ENCODE data around the gene BTNL9.

BTNL9 gene

GRCh38 chr5:181047288-181047687 is 7.2 kb downstream of the BTNL9 start:
- peaks cover 5 to 14% of the 10 kb centered on the region in 2 donors for H3K4me1 Mint-ChIP-seq
- peaks cover 0 to 4% of the 10 kb centered on the region in 2 donors for H3K36me3 Mint-ChIP-seq
- ATAC-seq (replicated peaks) = no peak
- DNase-seq = no peak
- H3K27ac Mint-ChIP-seq = no peak overlapping the region
- peaks cover 4% of the 10 kb centered on the region in 2 donors for H3K9me3 Mint-ChIP-seq
- peaks cover 31 to 43% of the 10 kb centered on the region in 2 donors for H3K27me3 Mint-ChIP-seq
- H3K4me3 Mint-ChIP-seq = no peak overlapping the region

DNA sequence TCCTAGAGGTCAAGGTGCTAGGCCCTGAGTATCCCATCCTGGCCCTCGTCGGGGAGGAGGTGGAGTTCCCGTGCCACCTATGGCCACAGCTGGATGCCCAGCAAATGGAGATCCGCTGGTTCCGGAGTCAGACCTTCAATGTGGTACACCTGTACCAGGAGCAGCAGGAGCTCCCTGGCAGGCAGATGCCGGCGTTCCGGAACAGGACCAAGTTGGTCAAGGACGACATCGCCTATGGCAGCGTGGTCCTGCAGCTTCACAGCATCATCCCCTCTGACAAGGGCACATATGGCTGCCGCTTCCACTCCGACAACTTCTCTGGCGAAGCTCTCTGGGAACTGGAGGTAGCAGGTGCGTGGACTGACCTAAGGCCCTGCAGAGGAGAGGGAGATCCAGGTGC is 7.9 kb downstream of the BTNL9 start:
- no peak overlapping the region for H3K27ac Mint-ChIP-seq
- peaks cover 7 to 14% of the 10 kb centered on the region in 2 donors for H3K4me1 Mint-ChIP-seq
- ATAC-seq (replicated peaks) = no peak
- DNase-seq = no peak
- no peak overlapping the region for H3K4me3 Mint-ChIP-seq
- H3K27me3 Mint-ChIP-seq = peaks cover 33 to 38% of the 10 kb centered on the region in 2 donors
- H3K36me3 Mint-ChIP-seq = peaks cover 0 to 4% of the 10 kb centered on the region in 2 donors
- peaks cover 4% of the 10 kb centered on the region in 2 donors for H3K9me3 Mint-ChIP-seq

DNA sequence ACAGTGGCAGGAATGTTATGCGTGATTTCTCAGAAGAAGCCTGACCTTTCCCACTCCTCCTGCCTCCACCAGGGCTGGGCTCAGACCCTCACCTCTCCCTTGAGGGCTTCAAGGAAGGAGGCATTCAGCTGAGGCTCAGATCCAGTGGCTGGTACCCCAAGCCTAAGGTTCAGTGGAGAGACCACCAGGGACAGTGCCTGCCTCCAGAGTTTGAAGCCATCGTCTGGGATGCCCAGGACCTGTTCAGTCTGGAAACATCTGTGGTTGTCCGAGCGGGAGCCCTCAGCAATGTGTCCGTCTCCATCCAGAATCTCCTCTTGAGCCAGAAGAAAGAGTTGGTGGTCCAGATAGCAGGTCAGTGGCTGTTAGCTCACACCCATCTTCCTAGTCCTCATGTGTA is 9.9 kb downstream of the BTNL9 start:
- Mint-ChIP-seq H3K4me1 (peaks cover 20 to 26% of the 10 kb centered on the region in 2 donors), H3K9me3 (peaks cover 4% of the 10 kb centered on the region in 2 donors), H3K4me3 (no peak overlapping the region), H3K27me3 (peaks cover 39 to 52% of the 10 kb centered on the region in 2 donors), H3K36me3 (peaks cover 3 to 4% of the 10 kb centered on the region in 2 donors), H3K27ac (no peak overlapping the region)
- no peak for ATAC-seq (replicated peaks)
- no peak for DNase-seq

- Mint-ChIP-seq H3K27me3 (peaks cover 54 to 73% of the 10 kb centered on the region in 2 donors), H3K4me1 (peaks cover 22 to 26% of the 10 kb centered on the region in 2 donors), H3K4me3 (peak overlapping the region; percentile 77), H3K9me3 (peaks cover 4% of the 10 kb centered on the region in 2 donors), H3K36me3 (peaks cover 3 to 4% of the 10 kb centered on the region in 2 donors), H3K27ac (peak overlapping the region; percentile 84)
- ATAC-seq (replicated peaks) (no peak), DNase-seq (no peak)
These were observed 12.0 kb downstream of the BTNL9 start for GRCh38 chr5:181051841-181052671.

- DNase-seq = no peak
- Mint-ChIP-seq H3K27me3 (peaks cover 51 to 80% of the 10 kb centered on the region in 2 donors), H3K4me1 (peaks cover 22 to 26% of the 10 kb centered on the region in 2 donors), H3K4me3 (peak overlapping the region; percentile 77), H3K36me3 (peaks cover 3 to 4% of the 10 kb centered on the region in 2 donors), H3K9me3 (peaks cover 4% of the 10 kb centered on the region in 2 donors), H3K27ac (peak overlapping the region; percentile 42)
- ATAC-seq (replicated peaks) = peak in 1 of 2 donors; percentile 25
These were observed 12.8 kb downstream of the BTNL9 start for GRCh38 chr5:181052672-181053487.

DNA sequence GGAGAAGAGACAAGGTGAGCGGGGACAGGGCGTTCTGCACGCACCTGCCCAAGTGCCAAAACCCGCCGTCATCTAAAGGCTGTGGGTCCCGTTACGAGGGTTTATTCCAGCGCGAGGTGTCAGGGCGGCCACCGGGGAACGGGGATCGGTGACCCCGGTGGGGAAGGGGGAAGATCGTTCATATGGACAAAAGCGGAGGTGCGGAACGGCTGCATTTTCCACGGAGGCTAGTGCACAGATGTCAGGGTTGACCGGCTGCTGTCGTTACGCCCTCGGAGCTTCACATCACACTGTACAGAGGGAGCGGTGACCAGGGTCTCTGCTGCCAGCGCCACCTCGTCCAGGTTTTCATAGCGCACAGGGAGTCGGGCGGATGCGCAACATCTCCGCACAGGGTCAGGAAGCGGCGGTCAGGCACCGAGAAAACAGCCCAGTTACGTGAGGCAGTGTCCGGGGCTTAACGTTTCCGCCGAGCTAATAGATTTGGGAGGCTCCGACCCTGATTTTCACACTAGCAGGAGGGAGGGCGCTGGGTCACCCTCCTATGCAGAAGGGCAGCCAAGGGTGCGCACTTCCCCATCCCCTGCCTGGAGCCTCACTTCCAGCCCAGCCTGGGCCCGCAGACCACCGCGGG is 13.5 kb downstream of the BTNL9 start:
- Mint-ChIP-seq H3K36me3 (peaks cover 3 to 4% of the 10 kb centered on the region in 2 donors), H3K9me3 (peaks cover 4% of the 10 kb centered on the region in 2 donors), H3K4me1 (peaks cover 22 to 28% of the 10 kb centered on the region in 2 donors), H3K27me3 (peaks cover 54 to 82% of the 10 kb centered on the region in 2 donors), H3K27ac (peak overlapping the region; percentile 53), H3K4me3 (peak overlapping the region; percentile 66 to 70)
- ATAC-seq (replicated peaks) = peak; percentile 16 to 32
- no peak for DNase-seq

DNA sequence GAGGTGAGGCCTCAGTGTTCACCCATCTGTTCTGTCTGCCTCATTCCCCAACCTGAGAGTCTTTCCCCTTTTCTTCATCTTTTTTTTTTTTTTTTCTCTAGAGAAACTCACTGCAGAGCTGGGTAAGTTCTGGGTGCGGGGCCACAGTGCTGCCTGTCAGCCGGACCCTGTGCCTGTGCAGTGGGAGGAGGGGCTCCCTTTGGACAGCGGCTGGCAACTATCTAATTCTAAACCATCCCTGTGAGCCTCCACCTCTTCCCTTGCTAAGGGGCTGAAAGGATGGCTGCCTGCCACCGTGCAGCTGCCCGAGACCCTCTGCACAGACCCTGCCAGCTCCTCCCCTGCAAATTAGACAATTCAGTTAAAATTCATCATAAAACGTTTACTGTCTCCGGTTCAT is 14.1 kb downstream of the BTNL9 start:
- peaks cover 22 to 32% of the 10 kb centered on the region in 2 donors for H3K4me1 Mint-ChIP-seq
- H3K27ac Mint-ChIP-seq = peak overlapping the region; percentile 72
- ATAC-seq (replicated peaks) = no peak
- peak overlapping the region; percentile 66 to 70 for H3K4me3 Mint-ChIP-seq
- H3K27me3 Mint-ChIP-seq = peaks cover 57 to 85% of the 10 kb centered on the region in 2 donors
- H3K9me3 Mint-ChIP-seq = peaks cover 4% of the 10 kb centered on the region in 2 donors
- peaks cover 3 to 4% of the 10 kb centered on the region in 2 donors for H3K36me3 Mint-ChIP-seq
- no peak for DNase-seq

DNA sequence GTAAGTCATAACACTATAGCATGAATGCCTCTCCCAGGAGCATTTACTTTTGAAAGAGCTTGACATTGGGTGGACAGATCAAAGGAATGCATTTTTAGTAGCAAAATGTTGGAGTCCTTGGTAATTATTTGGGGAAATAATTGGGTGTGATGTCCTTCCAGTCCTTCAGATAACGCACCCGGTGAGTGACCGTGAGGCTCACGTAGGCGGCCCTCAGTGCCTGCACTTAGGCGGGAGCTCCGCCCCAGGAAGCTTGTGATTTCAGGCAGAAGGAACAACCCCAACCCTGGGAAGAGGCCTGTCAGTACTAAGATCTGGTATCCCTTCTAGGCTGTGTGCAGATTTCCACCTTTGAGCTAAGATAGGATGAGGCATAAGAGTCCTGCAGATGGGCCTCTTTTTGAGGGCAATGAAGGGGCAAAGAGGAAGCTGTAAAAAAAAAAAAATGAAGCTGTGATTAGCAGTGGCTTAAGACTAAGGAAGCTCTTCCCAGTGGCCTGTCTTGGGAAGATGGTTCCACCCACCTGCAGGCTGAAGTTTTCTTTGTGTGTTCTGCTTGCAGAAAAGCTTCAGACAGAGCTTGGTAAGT is 14.9 kb downstream of the BTNL9 start:
- H3K27me3 Mint-ChIP-seq = peaks cover 58 to 84% of the 10 kb centered on the region in 2 donors
- peaks cover 4% of the 10 kb centered on the region in 2 donors for H3K9me3 Mint-ChIP-seq
- H3K27ac Mint-ChIP-seq = no peak overlapping the region
- ATAC-seq (replicated peaks) (no peak), DNase-seq (no peak)
- peaks cover 24 to 32% of the 10 kb centered on the region in 2 donors for H3K4me1 Mint-ChIP-seq
- peaks cover 3 to 4% of the 10 kb centered on the region in 2 donors for H3K36me3 Mint-ChIP-seq
- H3K4me3 Mint-ChIP-seq = no peak overlapping the region

DNA sequence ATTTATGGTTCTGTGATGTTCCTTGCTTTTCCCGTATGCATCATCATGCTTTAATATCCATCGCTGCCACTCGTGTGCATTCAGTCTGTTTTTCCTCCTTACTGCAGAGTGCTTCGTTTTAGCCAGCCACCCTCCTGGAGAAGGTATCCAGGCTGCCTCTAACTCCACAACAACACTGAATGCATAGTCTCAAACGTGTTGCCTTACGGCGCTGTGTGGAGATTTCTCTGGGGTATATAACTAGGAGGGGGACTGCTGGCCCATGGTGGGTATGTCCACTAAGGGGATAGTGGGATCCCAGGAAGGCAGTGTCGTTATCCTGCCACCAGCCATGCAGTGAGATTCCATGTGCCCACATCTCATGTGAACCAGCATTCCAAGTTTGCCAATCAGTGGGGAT is 16.4 kb downstream of the BTNL9 start:
- peaks cover 3 to 4% of the 10 kb centered on the region in 2 donors for H3K36me3 Mint-ChIP-seq
- DNase-seq (no peak), ATAC-seq (replicated peaks) (no peak)
- H3K9me3 Mint-ChIP-seq = peaks cover 4% of the 10 kb centered on the region in 2 donors
- H3K4me1 Mint-ChIP-seq = peaks cover 20 to 32% of the 10 kb centered on the region in 2 donors
- no peak overlapping the region for H3K4me3 Mint-ChIP-seq
- H3K27ac Mint-ChIP-seq = no peak overlapping the region
- peaks cover 67 to 90% of the 10 kb centered on the region in 2 donors for H3K27me3 Mint-ChIP-seq

- Mint-ChIP-seq H3K9me3 (no peaks in the 10 kb centered on the region), H3K4me1 (peaks cover 15 to 22% of the 10 kb centered on the region in 2 donors), H3K27ac (no peak overlapping the region), H3K27me3 (peaks cover 78 to 98% of the 10 kb centered on the region in 2 donors), H3K36me3 (peaks cover 0 to 3% of the 10 kb centered on the region in 2 donors), H3K4me3 (no peak overlapping the region)
- DNase-seq (no peak), ATAC-seq (replicated peaks) (no peak)
These were observed 18.3 kb downstream of the BTNL9 start for GRCh38 chr5:181058321-181058720.

DNA sequence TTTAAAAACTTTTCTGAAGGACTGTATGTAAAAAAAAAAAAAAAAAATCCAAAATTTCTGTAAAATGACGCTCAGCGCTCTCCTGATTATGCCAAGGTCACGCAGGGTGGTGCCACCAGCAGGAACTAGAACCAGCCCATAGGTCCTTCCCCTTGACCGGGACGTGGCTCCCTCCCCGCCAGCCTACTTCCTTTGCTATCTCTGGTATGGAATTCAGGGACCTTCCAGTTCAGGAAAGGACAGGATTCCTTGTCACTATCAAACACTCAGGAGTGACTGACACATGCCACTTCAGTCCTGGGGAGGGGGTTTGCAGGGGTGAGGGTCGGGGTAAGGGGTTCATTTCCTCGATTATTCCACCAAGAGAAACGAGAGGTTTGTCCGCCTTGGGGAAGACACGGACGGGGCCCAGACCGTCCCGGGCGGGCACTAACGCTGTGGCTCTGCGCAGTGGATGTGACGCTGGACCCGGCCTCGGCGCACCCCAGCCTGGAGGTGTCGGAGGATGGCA is 18.8 kb downstream of the BTNL9 start:
- DNase-seq = no peak
- H3K27me3 Mint-ChIP-seq = peaks cover 76 to 98% of the 10 kb centered on the region in 2 donors
- peak overlapping the region in 1 of 2 donors; percentile 17 for H3K4me3 Mint-ChIP-seq
- H3K27ac Mint-ChIP-seq = peak overlapping the region; percentile 38
- H3K9me3 Mint-ChIP-seq = no peaks in the 10 kb centered on the region
- H3K4me1 Mint-ChIP-seq = peaks cover 10 to 17% of the 10 kb centered on the region in 2 donors
- peaks cover 0 to 3% of the 10 kb centered on the region in 2 donors for H3K36me3 Mint-ChIP-seq
- ATAC-seq (replicated peaks) = no peak

DNA sequence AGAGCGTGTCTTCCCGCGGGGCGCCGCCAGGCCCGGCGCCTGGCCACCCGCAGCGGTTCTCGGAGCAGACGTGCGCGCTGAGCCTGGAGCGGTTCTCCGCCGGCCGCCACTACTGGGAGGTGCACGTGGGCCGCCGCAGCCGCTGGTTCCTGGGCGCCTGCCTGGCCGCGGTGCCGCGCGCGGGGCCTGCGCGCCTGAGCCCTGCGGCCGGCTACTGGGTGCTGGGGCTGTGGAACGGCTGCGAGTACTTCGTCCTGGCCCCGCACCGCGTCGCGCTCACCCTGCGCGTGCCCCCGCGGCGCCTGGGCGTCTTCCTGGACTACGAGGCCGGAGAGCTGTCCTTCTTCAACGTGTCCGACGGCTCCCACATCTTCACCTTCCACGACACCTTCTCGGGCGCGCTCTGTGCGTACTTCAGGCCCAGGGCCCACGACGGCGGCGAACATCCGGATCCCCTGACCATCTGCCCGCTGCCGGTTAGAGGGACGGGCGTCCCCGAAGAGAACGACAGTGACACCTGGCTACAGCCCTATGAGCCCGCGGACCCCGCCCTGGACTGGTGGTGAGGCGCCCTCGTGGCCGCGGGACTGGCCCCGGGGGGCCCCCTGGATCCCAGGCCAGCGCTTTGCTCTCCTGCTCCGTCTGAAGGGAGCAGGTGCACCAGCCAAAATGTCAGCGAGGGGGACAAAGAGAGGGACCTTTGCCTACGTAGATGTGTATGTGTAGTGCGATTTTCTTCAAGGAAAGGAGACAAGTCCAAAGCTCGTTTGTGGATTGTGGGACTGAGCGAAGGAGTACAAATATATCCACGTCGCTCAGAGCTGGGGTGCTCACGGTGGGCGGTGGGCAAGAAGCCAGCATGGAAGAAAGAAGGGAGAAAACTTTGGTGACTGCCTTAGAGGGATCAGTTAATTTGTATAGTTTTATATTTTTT is 19.5 kb downstream of the BTNL9 start:
- no peak for ATAC-seq (replicated peaks)
- no peak for DNase-seq
- Mint-ChIP-seq H3K4me1 (peaks cover 4 to 10% of the 10 kb centered on the region in 2 donors), H3K27ac (peak overlapping the region; percentile 31), H3K27me3 (peaks cover 71 to 96% of the 10 kb centered on the region in 2 donors), H3K9me3 (no peaks in the 10 kb centered on the region), H3K36me3 (no peaks in the 10 kb centered on the region), H3K4me3 (peak overlapping the region in 1 of 2 donors; percentile 17)

GRCh38 chr5:181060231-181060590 is 20.1 kb downstream of the BTNL9 start:
- Mint-ChIP-seq H3K4me3 (no peak overlapping the region), H3K36me3 (no peaks in the 10 kb centered on the region), H3K27ac (no peak overlapping the region), H3K4me1 (peaks cover 4 to 5% of the 10 kb centered on the region in 2 donors), H3K27me3 (peaks cover 66 to 90% of the 10 kb centered on the region in 2 donors), H3K9me3 (no peaks in the 10 kb centered on the region)
- ATAC-seq (replicated peaks) (no peak), DNase-seq (no peak)

Measured in stimulated activated naive B cell treated with anti-CD40 and anti-IgM and Interleukin-4, amounts not matched to agents 10 μg/mL and 1 μg/mL and 100 μg/mL, for 72 hours (primary cell).